Neural progenitor cell (in vitro differentiated cells): ENCODE results near the gene RALBP1.

Experiments used
- CTCF ChIP-seq: fragments of 200-600 bp; sonication (generic); IDR thresholded peaks from 2 replicates; pipeline ENCODE4 v1.5.1; 2017; ENCODE audit warnings: antibody characterized with exemption, mild to moderate bottlenecking
- EZH2 ChIP-seq: fragments of 200-600 bp; sonication (generic); IDR thresholded peaks from 2 replicates; pipeline ENCODE4 v1.6.1; 2017; ENCODE audit warnings: antibody characterized with exemption, mild to moderate bottlenecking, moderate library complexity

- no peak for TF ChIP-seq CTCF
- no peak for TF ChIP-seq EZH2
These were observed 83.2 kb downstream of the RALBP1 start for GRCh38 chr18:9558387-9559064.
